Muscle of leg (tissue), 11 donors: Measurements from ENCODE around the gene PHTF1. TPM values are rescaled to one million over a fixed set of nuclear protein-coding genes. Genes with fewer than 3 reads are reported as not detected.

Source experiments
- DNase-seq: peaks from one replicate; pipeline ENCODE4 v3.0.0; 2013
- H3K27ac ChIP-seq: one replicate; pipeline ENCODE4 v1.5.1; 2013; ENCODE audit warnings: mild to moderate bottlenecking, low read length, control low read depth
- H3K27me3 ChIP-seq: one replicate; pipeline ENCODE4 v1.6.1; 2013; ENCODE audit warnings: low read length; ENCODE audit not compliant: control insufficient read depth, insufficient read depth
- H3K36me3 ChIP-seq: one replicate; pipeline ENCODE4 v1.6.1; 2013; ENCODE audit warnings: low read length; ENCODE audit not compliant: control insufficient read depth, insufficient read depth
- H3K4me1 ChIP-seq: one replicate; pipeline ENCODE4 v1.6.1; 2013; ENCODE audit warnings: low read length; ENCODE audit not compliant: control insufficient read depth, insufficient read depth
- H3K4me3 ChIP-seq: one replicate; pipeline ENCODE4 v1.5.1; 2013; ENCODE audit warnings: low read length, control low read depth
- H3K9me3 ChIP-seq: replicated peaks from 2 replicates; pipeline ENCODE4 v1.6.1; 2013; ENCODE audit warnings: low read depth, low read length; ENCODE audit not compliant: control insufficient read depth
- WGBS: methylation state at CpG from one replicate; pipeline ENCODE4 v1.1.5; 2013; ENCODE audit warnings: missing lambda C conversion rate; ENCODE audit not compliant: insufficient coverage; 5-methylcytosine and 5-hydroxymethylcytosine counted together
- polyA plus RNA-seq, 8 donors: library from polyadenylated mRNA; unstranded; fragments of 120-200 nt; gene quantifications; one replicate each; pipeline versions ENCODE4 v1.2.1 to v1.2.3, GENCODE V29; 2013; ENCODE audit warnings: inconsistent platforms in 1 of 8, low replicate concordance in 1 of 8; ENCODE audit not compliant: insufficient read length in 8 of 8, insufficient read depth in 1 of 8
- total RNA-seq: library from RNA; stranded (reverse); fragments of 120-200 nt; gene quantifications from one replicate; pipeline ENCODE4 v1.2.4, GENCODE V29; 2013

The PHTF1 gene
- total and polyA plus RNA-seq, 9 donors = 10.1 to 15.9 (median 11.4) TPM

- Histone ChIP-seq H3K27me3 (no peaks in the 10 kb centered on the region), H3K4me3 (no peak overlapping the region), H3K9me3 (no peaks in the 10 kb centered on the region), H3K27ac (no peak overlapping the region), H3K36me3 (peaks cover 12% of the 10 kb centered on the region), H3K4me1 (no peaks in the 10 kb centered on the region)
- WGBS = 100% methylated on average over 1 of the region's 2 CpGs
- DNase-seq = no peak
Measured at GRCh38 chr1:113675302-113675701, 84.0 kb downstream of the PHTF1 start.

- Histone ChIP-seq H3K36me3 (peaks cover 12% of the 10 kb centered on the region), H3K27me3 (no peaks in the 10 kb centered on the region), H3K9me3 (no peaks in the 10 kb centered on the region), H3K4me3 (no peak overlapping the region), H3K27ac (no peak overlapping the region), H3K4me1 (no peaks in the 10 kb centered on the region)
- no peak for DNase-seq
- 81% methylated on average over 1 of the region's 1 CpG for WGBS
Measured at GRCh38 chr1:113674591-113674990, 84.7 kb downstream of the PHTF1 start.

- WGBS = no CpG with 5 or more reads among the region's 4 CpGs
- no peak for DNase-seq
Measured at GRCh38 chr1:113672491-113672890, 86.8 kb downstream of the PHTF1 start.

GRCh38 chr1:113670650-113671049 is 88.6 kb downstream of the PHTF1 start:
- peaks cover 12% of the 10 kb centered on the region for H3K36me3 ChIP-seq
- no peak overlapping the region for H3K27ac ChIP-seq
- H3K4me1 ChIP-seq = no peaks in the 10 kb centered on the region
- DNase-seq = no peak
- 100% methylated on average over 1 of the region's 1 CpG for WGBS
- no peaks in the 10 kb centered on the region for H3K27me3 ChIP-seq
- no peak overlapping the region for H3K4me3 ChIP-seq
- no peaks in the 10 kb centered on the region for H3K9me3 ChIP-seq

More at GRCh38 chr1:113672491-113672890, 86.8 kb downstream of the PHTF1 start:
- Histone ChIP-seq H3K4me3 (no peak overlapping the region), H3K27ac (no peak overlapping the region), H3K36me3 (peaks cover 12% of the 10 kb centered on the region), H3K27me3 (no peaks in the 10 kb centered on the region), H3K4me1 (no peaks in the 10 kb centered on the region), H3K9me3 (no peaks in the 10 kb centered on the region)

- Histone ChIP-seq H3K36me3 (peaks cover 12% of the 10 kb centered on the region), H3K4me1 (no peaks in the 10 kb centered on the region), H3K4me3 (no peak overlapping the region), H3K27me3 (no peaks in the 10 kb centered on the region), H3K9me3 (no peaks in the 10 kb centered on the region), H3K27ac (no peak overlapping the region)
- WGBS = no CpG with 5 or more reads among the region's 1 CpG
- no peak for DNase-seq
Measured at GRCh38 chr1:113669988-113670387, 89.3 kb downstream of the PHTF1 start.

- Histone ChIP-seq H3K27me3 (no peaks in the 10 kb centered on the region), H3K4me1 (no peaks in the 10 kb centered on the region), H3K4me3 (no peak overlapping the region), H3K36me3 (no peaks in the 10 kb centered on the region), H3K9me3 (no peaks in the 10 kb centered on the region), H3K27ac (no peak overlapping the region)
- no peak for DNase-seq
- 83% methylated on average over 1 of the region's 2 CpGs for WGBS
Measured at GRCh38 chr1:113666126-113666525, 93.2 kb downstream of the PHTF1 start.

- Histone ChIP-seq H3K9me3 (no peaks in the 10 kb centered on the region), H3K4me3 (no peak overlapping the region), H3K4me1 (no peaks in the 10 kb centered on the region)
Measured at GRCh38 chr1:113665071-113665470, 94.2 kb downstream of the PHTF1 start.

GRCh38 chr1:113663165-113663951 is 95.9 kb downstream of the PHTF1 start:
- Histone ChIP-seq H3K27ac (no peak overlapping the region), H3K9me3 (no peaks in the 10 kb centered on the region), H3K27me3 (no peaks in the 10 kb centered on the region), H3K4me1 (no peaks in the 10 kb centered on the region), H3K4me3 (no peak overlapping the region), H3K36me3 (peaks cover 3% of the 10 kb centered on the region)
- DNase-seq = peak; percentile 22
- no CpG with 5 or more reads among the region's 5 CpGs for WGBS

More at GRCh38 chr1:113665071-113665470, 94.2 kb downstream of the PHTF1 start:
- H3K27me3 ChIP-seq = no peaks in the 10 kb centered on the region
- no peaks in the 10 kb centered on the region for H3K36me3 ChIP-seq
- H3K27ac ChIP-seq = no peak overlapping the region
- no peak for DNase-seq

- Histone ChIP-seq H3K27ac (no peak overlapping the region), H3K36me3 (peaks cover 3% of the 10 kb centered on the region), H3K4me3 (no peak overlapping the region), H3K9me3 (no peaks in the 10 kb centered on the region), H3K27me3 (no peaks in the 10 kb centered on the region), H3K4me1 (no peaks in the 10 kb centered on the region)
- no CpG with 5 or more reads among the region's 1 CpG for WGBS
- no peak for DNase-seq
Measured at GRCh38 chr1:113662101-113662500, 97.2 kb downstream of the PHTF1 start.

GRCh38 chr1:113660088-113660487 is 99.2 kb downstream of the PHTF1 start:
- 29% methylated on average over 1 of the region's 3 CpGs for WGBS
- Histone ChIP-seq H3K27ac (no peak overlapping the region), H3K9me3 (no peaks in the 10 kb centered on the region), H3K4me3 (no peak overlapping the region), H3K4me1 (no peaks in the 10 kb centered on the region), H3K36me3 (peaks cover 3% of the 10 kb centered on the region), H3K27me3 (no peaks in the 10 kb centered on the region)
- DNase-seq = peak; percentile 58
